ENCODE data around the gene MRFAP1L1.

DNA sequence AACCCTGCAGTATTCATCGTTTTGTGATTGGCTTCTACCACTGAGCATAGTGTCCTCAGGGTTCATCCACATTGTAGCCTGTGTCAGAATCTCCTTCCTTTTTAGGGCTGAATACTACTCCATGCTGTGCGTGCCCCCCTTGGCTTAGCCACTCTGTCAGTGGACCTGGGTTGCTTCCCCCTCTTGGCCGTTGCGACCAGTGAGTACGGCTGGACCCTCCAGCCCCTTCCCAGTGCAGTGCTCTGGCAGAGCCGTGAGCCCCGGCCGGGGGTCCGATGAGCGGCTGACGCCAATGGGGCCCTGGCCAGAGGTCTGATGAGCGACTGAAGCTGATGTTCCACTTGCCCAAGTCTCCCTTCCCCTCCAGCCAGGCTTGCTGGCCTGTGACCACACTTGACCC is 13.2 kb upstream of the MRFAP1L1 start:
- TF ChIP-seq, protein P1, sequence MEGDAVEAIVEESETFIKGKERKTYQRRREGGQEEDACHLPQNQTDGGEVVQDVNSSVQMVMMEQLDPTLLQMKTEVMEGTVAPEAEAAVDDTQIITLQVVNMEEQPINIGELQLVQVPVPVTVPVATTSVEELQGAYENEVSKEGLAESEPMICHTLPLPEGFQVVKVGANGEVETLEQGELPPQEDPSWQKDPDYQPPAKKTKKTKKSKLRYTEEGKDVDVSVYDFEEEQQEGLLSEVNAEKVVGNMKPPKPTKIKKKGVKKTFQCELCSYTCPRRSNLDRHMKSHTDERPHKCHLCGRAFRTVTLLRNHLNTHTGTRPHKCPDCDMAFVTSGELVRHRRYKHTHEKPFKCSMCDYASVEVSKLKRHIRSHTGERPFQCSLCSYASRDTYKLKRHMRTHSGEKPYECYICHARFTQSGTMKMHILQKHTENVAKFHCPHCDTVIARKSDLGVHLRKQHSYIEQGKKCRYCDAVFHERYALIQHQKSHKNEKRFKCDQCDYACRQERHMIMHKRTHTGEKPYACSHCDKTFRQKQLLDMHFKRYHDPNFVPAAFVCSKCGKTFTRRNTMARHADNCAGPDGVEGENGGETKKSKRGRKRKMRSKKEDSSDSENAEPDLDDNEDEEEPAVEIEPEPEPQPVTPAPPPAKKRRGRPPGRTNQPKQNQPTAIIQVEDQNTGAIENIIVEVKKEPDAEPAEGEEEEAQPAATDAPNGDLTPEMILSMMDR (tag by site-specific recombination; IDR thresholded peaks at IDR 0.05) = no peak
- TF ChIP-seq ZNF645 (tag by site-specific recombination; IDR thresholded peaks at IDR 0.05) (no peak), ZNF621 (tag by site-specific recombination; IDR thresholded peaks at IDR 0.05) (no peak), ZNF292 (tag by site-specific recombination; IDR thresholded peaks at IDR 0.05; ENCODE audit: borderline replicate concordance, low read depth) (no peak), ZNF324 (tag by site-specific recombination; IDR thresholded peaks at IDR 0.05) (no peak), ZNF549 (tag by site-specific recombination; IDR thresholded peaks at IDR 0.05) (no peak), ZBTB6 (tag by site-specific recombination; IDR thresholded peaks at IDR 0.05) (no peak), ZNF654 (tag by site-specific recombination; IDR thresholded peaks at IDR 0.05; ENCODE audit: low read depth) (no peak), HOXA7 (CRISPR knock-in tag; IDR thresholded peaks at IDR 0.05; ENCODE audit: borderline replicate concordance) (no peak)
- TF ChIP-seq, protein P2, sequence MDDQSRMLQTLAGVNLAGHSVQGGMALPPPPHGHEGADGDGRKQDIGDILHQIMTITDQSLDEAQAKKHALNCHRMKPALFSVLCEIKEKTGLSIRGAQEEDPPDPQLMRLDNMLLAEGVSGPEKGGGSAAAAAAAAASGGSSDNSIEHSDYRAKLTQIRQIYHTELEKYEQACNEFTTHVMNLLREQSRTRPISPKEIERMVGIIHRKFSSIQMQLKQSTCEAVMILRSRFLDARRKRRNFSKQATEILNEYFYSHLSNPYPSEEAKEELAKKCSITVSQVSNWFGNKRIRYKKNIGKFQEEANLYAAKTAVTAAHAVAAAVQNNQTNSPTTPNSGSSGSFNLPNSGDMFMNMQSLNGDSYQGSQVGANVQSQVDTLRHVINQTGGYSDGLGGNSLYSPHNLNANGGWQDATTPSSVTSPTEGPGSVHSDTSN (CRISPR knock-in tag; IDR thresholded peaks at IDR 0.05) = no peak

All from HEK293 (cell line).